ENCODE results near the gene UBR7. TPM values are rescaled to one million over a fixed set of nuclear protein-coding genes. Genes with fewer than 3 reads are reported as not detected.

Gene UBR7
- total RNA-seq, 1 donor from 2014 or later = 25.2 TPM

DNA sequence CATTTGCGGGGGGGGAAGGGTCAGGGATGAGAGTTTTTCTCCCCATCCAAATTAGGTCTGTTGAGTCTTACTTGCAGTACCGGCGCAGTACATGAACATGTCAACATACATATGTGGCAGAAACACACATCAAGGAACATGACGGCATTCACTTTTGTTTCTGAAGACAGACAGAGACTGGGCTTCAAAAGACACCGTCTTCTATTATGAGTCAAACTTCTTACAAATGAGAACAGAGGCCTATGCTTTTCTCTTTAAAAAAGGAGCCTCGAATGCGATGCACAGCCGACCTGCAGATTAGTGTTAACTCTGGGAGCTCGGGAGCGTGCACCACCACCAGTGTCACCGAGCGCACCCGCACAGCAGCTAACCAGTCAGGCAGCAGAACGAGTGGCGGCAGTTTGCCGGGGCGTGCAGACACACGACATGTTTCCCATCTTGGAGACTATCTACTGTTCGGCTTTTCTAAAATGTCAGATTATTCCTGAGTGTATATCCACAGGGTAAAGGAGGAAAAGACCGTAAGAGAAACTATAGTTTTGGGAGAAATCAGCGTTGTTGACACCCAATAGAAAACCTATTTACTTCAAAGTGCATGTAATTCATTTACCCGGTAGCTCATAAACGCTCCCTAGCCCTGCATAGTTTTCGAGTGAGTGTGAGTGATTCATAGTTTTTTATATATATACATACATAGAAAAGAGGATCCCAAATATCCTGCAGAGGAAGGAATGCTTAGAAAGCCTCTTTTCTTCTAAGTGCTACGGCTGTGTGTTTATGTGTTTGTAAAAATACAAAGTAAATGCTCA is 33.0 kb downstream of the UBR7 start:
- intact Hi-C loops (cut with DNase I) = loop anchor here (10.0 kb wide), 1 partner anchor 305 kb away; no protein-coding TSS in a partner anchor
- DNase-seq (ENCODE audit: low spot score) = no peak

DNA sequence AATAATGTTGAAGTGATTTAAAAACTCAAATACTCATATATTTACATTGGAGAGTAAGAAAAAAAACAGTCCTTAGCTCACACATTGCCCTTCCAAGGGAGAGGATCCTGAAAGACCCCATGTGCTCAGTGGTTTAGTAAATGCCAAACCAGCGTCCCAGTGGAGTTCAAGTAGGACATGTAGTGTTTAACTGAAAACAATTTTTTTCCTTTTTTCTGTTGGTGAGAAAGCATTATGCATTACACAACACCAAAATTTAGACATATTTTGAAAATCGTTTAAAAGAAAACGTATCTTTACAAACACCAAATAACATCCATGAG is 33.6 kb downstream of the UBR7 start:
- no peak for DNase-seq (ENCODE audit: low spot score)
- intact Hi-C loops (cut with DNase I) = no loop called here

GRCh38 chr14:93245764-93246420 is 38.8 kb downstream of the UBR7 start:
- no peak for DNase-seq (ENCODE audit: low spot score)
- intact Hi-C loops (cut with DNase I) = no loop called here

GRCh38 chr14:93246534-93246933 is 39.5 kb downstream of the UBR7 start:
- no peak for DNase-seq (ENCODE audit: low spot score)
- intact Hi-C loops (cut with DNase I) = no loop called here

DNA sequence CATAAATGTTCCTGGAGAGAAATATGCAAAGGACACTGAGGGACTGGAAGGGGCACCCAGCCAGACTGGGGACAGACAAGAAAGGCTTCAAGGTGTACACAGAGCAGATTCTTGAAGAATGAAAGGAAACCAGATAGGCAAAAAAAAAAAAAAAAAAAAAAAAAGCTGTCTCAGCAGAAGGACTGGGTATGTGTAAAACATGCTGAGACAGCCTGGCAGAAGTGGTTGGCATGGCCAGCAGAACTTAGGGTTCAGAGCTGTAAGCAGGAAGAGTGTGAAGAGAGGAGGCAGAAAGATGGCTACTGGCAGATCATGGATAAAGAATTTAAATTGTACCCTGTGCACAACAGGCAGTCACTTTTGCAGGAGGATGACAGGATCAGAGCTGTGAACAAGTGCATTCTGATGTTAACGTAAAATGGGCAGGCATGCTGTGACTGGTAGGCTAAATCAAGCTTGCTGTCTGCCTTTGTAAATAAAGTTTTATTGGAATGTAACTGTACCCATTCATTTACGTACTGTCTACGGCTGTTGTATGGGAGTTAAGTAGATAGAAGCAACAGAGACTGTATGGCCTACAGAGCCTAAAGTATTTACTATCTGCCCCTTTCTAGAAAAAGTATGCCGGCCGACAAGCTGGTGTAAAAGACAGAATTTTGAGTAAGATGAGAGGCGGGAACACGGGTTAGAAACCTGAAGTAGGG is 42.2 kb downstream of the UBR7 start:
- intact Hi-C loops (cut with DNase I) = no loop called here
- no peak for DNase-seq (ENCODE audit: low spot score)

DNA sequence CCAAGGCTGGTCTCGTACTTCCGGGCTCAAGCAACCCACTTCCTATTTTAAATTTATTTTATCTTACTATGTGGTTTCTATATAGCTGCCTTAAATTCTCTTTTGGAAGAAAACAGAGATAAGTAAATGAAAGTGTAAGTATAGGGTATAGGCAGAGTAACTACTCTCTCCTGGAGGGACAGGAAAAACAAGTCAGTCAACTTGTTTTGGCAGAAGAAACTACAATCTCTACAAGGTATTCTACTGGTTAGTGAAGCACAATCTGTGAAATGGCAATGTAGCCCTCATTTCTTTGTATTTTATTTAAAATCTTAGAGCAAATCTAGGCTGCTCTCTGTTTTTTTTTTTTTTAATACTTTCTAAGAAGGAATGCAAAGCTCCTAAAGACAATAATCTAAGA is 55.4 kb downstream of the UBR7 start:
- intact Hi-C loops (cut with DNase I) = no loop called here
- no peak for DNase-seq (ENCODE audit: low spot score)

- intact Hi-C loops (cut with DNase I) = no loop called here
- no peak for DNase-seq (ENCODE audit: low spot score)
Observed at GRCh38 chr14:93263416-93263815, 56.4 kb downstream of the UBR7 start.

GRCh38 chr14:93266127-93266526 is 59.1 kb downstream of the UBR7 start:
- intact Hi-C loops (cut with DNase I) = no loop called here
- no peak for DNase-seq (ENCODE audit: low spot score)

DNA sequence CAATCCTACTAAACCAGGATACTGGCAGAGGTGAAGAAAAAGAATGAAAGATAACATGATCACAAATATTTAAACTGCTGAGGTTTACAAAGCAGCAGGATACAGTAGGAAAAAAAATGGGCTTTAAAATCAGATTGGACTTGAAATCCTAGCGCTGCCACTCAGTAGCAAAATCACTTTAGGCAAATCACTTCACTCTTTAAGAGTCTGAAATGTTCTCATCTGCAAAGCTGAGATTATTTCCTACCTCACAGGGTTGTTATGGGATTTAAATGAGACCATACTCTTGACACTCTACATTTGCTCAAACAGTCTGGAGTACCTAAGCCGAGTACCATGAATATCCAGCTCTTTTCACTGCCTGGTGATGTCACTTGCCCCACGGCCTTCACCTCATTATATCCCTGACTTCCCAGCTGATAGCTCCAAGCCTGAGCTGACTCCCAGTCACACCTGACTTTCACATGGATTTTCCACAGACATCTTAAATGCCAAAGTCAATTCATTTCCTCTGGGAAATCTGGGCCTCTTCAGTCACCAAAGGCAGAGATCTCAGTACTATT is 60.2 kb downstream of the UBR7 start:
- DNase-seq (ENCODE audit: low spot score) = no peak
- intact Hi-C loops (cut with DNase I) = no loop called here

DNA sequence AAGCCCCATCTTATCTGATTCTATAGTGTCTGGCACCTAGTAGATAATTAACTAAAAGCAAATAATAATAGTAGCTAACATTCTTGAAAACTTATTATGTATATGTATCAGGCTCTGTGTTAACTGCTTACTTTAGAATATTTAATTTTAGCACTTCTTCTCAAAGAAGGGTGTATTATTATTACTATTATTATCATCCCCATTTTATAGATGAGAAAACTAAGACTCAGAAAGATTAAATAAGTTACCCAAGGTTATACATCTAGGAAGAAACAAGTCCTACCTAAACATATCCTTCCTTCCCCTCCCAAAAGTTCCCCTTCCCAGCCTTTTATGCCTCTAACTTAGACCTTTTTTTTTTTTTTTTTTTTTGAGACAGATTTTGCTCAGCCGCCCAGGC is 61.4 kb downstream of the UBR7 start:
- intact Hi-C loops (cut with DNase I) = no loop called here
- no peak for DNase-seq (ENCODE audit: low spot score)

GRCh38 chr14:93269341-93270068 is 62.4 kb downstream of the UBR7 start:
- intact Hi-C loops (cut with DNase I) = no loop called here
- DNase-seq (ENCODE audit: low spot score) = no peak

DNA sequence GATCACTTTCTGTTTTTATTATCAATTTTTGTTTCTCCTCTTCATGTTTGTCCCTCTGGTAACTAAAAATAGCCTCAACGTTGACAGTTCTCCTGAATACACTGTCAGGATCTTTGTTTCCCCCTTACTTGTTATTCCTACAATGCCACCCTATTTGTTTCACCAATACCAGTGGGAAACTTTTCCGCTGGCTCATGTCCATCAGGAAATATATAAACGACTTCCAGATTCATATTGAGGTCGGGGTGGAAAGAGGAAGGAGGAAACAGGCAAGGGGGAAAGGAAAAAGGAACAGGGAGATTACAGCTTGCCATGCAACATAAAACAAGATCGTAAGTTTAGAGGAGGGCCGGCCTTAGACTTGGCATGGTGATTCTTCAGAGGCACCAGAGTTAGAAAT is 64.1 kb downstream of the UBR7 start:
- no peak for DNase-seq (ENCODE audit: low spot score)
- intact Hi-C loops (cut with DNase I) = no loop called here

DNA sequence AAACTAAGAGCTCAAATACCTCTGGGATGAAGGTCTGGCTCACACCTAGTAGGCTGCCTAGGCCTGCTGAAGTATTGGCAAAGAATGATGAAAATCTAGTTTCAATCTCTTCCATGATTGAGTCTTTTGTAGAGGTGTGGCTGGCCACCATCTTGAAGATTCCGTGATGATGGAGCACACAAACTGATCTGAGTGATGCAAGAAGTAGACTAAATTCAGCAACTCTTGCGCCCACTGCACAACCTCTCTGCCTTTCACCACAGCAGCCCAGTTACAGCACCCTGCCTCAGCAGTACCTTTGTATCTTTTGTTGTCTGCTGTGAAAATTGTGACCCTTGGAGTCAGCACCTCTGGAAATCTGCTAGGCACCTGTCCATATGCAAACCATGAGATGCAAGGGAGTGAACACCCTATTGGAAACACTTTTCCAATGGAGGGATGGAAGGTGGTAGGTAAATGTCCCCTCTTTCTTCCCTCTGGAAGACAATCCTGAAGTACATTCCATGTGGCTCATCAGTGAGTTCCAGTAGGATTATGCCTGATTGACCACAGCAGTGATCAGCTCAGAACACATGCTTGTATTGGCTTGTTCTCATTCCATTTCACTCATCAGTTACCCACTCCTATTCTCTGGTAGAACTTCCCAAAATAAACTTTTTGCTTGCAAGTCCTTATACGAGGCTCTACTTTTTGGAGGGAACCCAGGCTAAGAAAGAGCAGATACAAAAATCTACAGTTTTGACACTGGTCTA is 67.2 kb downstream of the UBR7 start:
- intact Hi-C loops (cut with DNase I) = no loop called here
- DNase-seq (ENCODE audit: low spot score) = no peak

GRCh38 chr14:93276031-93276716 is 69.1 kb downstream of the UBR7 start:
- intact Hi-C loops (cut with DNase I) = no loop called here
- no peak for DNase-seq (ENCODE audit: low spot score)

Other genes with a start within 250 kb of the UBR7 start
- gene ITPK1, start 91.3 kb upstream of the UBR7 start, total RNA-seq = 77.1 TPM
- 58.1 TPM for gene MOAP1, start 22.4 kb upstream of the UBR7 start, total RNA-seq
- 17.3 TPM for gene LYSET, start 21.9 kb upstream of the UBR7 start, total RNA-seq
- 11.8 TPM for gene GON7, start 191 bp upstream of the UBR7 start, total RNA-seq
- gene BTBD7, start 125.8 kb downstream of the UBR7 start, total RNA-seq = 27.7 TPM
- 0.67 TPM for gene COX8C, start 139.9 kb downstream of the UBR7 start, total RNA-seq
- 0.51 TPM for gene UNC79, start 223.7 kb downstream of the UBR7 start, total RNA-seq